CD4-positive, alpha-beta T cell treated with Interleukin-15 for 1 hour (primary cell): Measurements from ENCODE around the gene DDX3X.
"Not testable (repeated sequence)": the region's sequence is repeated elsewhere in the genome, so short reads cannot be mapped to it uniquely, and the experiment has no call there.

Source experiments
- DNase-seq: peaks from one replicate; pipeline ENCODE4 v3.0.0-alpha.2; 2020

The DDX3X gene

GRCh38 chrX:41377624-41378023 lies 43.7 kb downstream of the DDX3X start:
- DNase-seq, result no peak

GRCh38 chrX:41381685-41382084 lies 47.7 kb downstream of the DDX3X start:
- DNase-seq, result peak; percentile 43

- DNase-seq, result peak; percentile 43
These were observed 49.0 kb downstream of the DDX3X start for GRCh38 chrX:41382714-41383645.

- peak; percentile 73 for DNase-seq
These were observed 50.2 kb downstream of the DDX3X start for GRCh38 chrX:41384051-41384705.

- DNase-seq, result no peak
These were observed 52.4 kb downstream of the DDX3X start for GRCh38 chrX:41386222-41386990.

GRCh38 chrX:41388543-41388942 lies 54.6 kb downstream of the DDX3X start:
- no peak for DNase-seq

GRCh38 chrX:41389311-41389888 lies 55.4 kb downstream of the DDX3X start:
- no peak for DNase-seq

- DNase-seq, result not testable (repeated sequence)
These were observed 56.6 kb downstream of the DDX3X start for GRCh38 chrX:41390576-41390975.

- no peak for DNase-seq
These were observed 57.6 kb downstream of the DDX3X start for GRCh38 chrX:41391606-41392005.

GRCh38 chrX:41394293-41394692 lies 60.3 kb downstream of the DDX3X start:
- no peak for DNase-seq

- no peak for DNase-seq
These were observed 63.3 kb downstream of the DDX3X start for GRCh38 chrX:41397219-41397618.

GRCh38 chrX:41397768-41398167 lies 63.8 kb downstream of the DDX3X start:
- DNase-seq, result no peak

GRCh38 chrX:41402556-41402955 lies 68.6 kb downstream of the DDX3X start:
- not testable (repeated sequence) for DNase-seq

- DNase-seq, result no peak
These were observed 71.6 kb downstream of the DDX3X start for GRCh38 chrX:41405551-41405950.

- no peak for DNase-seq
These were observed 72.2 kb downstream of the DDX3X start for GRCh38 chrX:41406201-41406600.

- no peak for DNase-seq
These were observed 73.9 kb downstream of the DDX3X start for GRCh38 chrX:41407816-41408215.

GRCh38 chrX:41408576-41408975 lies 74.6 kb downstream of the DDX3X start:
- DNase-seq, result no peak

GRCh38 chrX:41409006-41409405 lies 75.0 kb downstream of the DDX3X start:
- no peak for DNase-seq

GRCh38 chrX:41411222-41411621 lies 77.3 kb downstream of the DDX3X start:
- DNase-seq, result not testable (repeated sequence)

GRCh38 chrX:41412261-41413081 lies 78.5 kb downstream of the DDX3X start:
- DNase-seq, result no peak
